M059J (cell line): Measurements from ENCODE around the gene PRPSAP1. TPM values are rescaled to one million over a fixed set of nuclear protein-coding genes. Genes with fewer than 3 reads are reported as not detected.
"Not testable (repeated sequence)": the region's sequence is repeated elsewhere in the genome, so short reads cannot be mapped to it uniquely, and the experiment has no call there.

Experiments used
- DNase-seq: peaks from one replicate; pipeline ENCODE4 v3.0.0-alpha.2; 2012; ENCODE audit warnings: low read depth
- total RNA-seq: library from RNA; depleted of rRNA; stranded (reverse); fragments of >200 nt; shearing (Covaris generic); gene quantifications from 2 replicates; pipeline ENCODE4 v1.2.3, GENCODE V29; 2014

Gene PRPSAP1
- total RNA-seq, 1 experiment from 2014 or later, result 52.9 TPM

- DNase-seq, result no peak
Observed at GRCh38 chr17:76326306-76326705, 27.4 kb downstream of the PRPSAP1 start.

GRCh38 chr17:76318586-76318985, 35.1 kb downstream of the PRPSAP1 start:
- DNase-seq, result no peak

- no peak for DNase-seq
Observed at GRCh38 chr17:76317535-76317934, 36.2 kb downstream of the PRPSAP1 start.

- DNase-seq, result no peak
Observed at GRCh38 chr17:76314392-76315227, 39.1 kb downstream of the PRPSAP1 start.

GRCh38 chr17:76312735-76313134, 41.0 kb downstream of the PRPSAP1 start:
- no peak for DNase-seq

- DNase-seq, result no peak
Observed at GRCh38 chr17:76309461-76309860, 44.3 kb downstream of the PRPSAP1 start.

GRCh38 chr17:76307966-76308338, 45.8 kb downstream of the PRPSAP1 start, which contains the start of gene QRICH2:
TSS of gene QRICH2 (minus strand) at chr17:76308276. CDS start at chr17:76307998, 278 bp downstream.
- DNase-seq, result no peak

- no peak for DNase-seq
Observed at GRCh38 chr17:76307299-76307965, 46.3 kb downstream of the PRPSAP1 start.

GRCh38 chr17:76305135-76305454, 48.6 kb downstream of the PRPSAP1 start:
- DNase-seq, result not testable (repeated sequence)

- DNase-seq, result no peak
Observed at GRCh38 chr17:76304226-76305134, 49.2 kb downstream of the PRPSAP1 start.

- no peak for DNase-seq
Observed at GRCh38 chr17:76297436-76297835, 56.3 kb downstream of the PRPSAP1 start.

- no peak for DNase-seq
Observed at GRCh38 chr17:76296889-76297288, 56.8 kb downstream of the PRPSAP1 start.

GRCh38 chr17:76296186-76296585, 57.5 kb downstream of the PRPSAP1 start:
- DNase-seq, result no peak

- DNase-seq, result no peak
Observed at GRCh38 chr17:76293106-76293505, 60.6 kb downstream of the PRPSAP1 start.

- DNase-seq, result no peak
Observed at GRCh38 chr17:76292567-76292966, 61.1 kb downstream of the PRPSAP1 start.

- no peak for DNase-seq
Observed at GRCh38 chr17:76281573-76282371, 71.9 kb downstream of the PRPSAP1 start.

- no peak for DNase-seq
Observed at GRCh38 chr17:76280650-76281049, 73.1 kb downstream of the PRPSAP1 start.

GRCh38 chr17:76279742-76280287, 73.9 kb downstream of the PRPSAP1 start:
- DNase-seq, result no peak

GRCh38 chr17:76278952-76279741, 74.6 kb downstream of the PRPSAP1 start:
- peak; percentile 72 for DNase-seq

- DNase-seq, result no peak
Observed at GRCh38 chr17:76278268-76278908, 75.3 kb downstream of the PRPSAP1 start.
